ENCODE data around the gene TP53RK. TPM values are rescaled to one million over a fixed set of nuclear protein-coding genes. Genes with fewer than 3 reads are reported as not detected.

Gene TP53RK
- total and polyA plus RNA-seq, 2 of the 13 experiments (the other 11 are each of a cell fraction or from before 2014, with no cell fraction given) = 12.9 to 25.5 TPM

GRCh38 chr20:46688151-46689081 is 828 bp downstream of the TP53RK start (continued):
- no peak; the same call in 1 of the 2 replicates for TF ChIP-seq SIX4 (CRISPR knock-in tag; IDR thresholded peaks at IDR 0.05)
- 0 out of 2 replicates have a peak, but pooled peaks have one; percentile 11 for TF ChIP-seq JUN (CRISPR knock-in tag; IDR thresholded peaks at IDR 0.05)
- no peak for TF ChIP-seq ATF5 (CRISPR knock-in tag; IDR thresholded peaks at IDR 0.05; ENCODE audit: low read depth)
- peak; percentile 100 for TF ChIP-seq CHD4 (IDR thresholded peaks at IDR 0.05; ENCODE audit: borderline replicate concordance, low read length)
- peak; percentile 94 for TF ChIP-seq ADNP (CRISPR knock-in tag; IDR thresholded peaks at IDR 0.05)
- TF ChIP-seq ZNF543 (CRISPR knock-in tag; IDR thresholded peaks at IDR 0.05) = no peak
- no peak for TF ChIP-seq NCOA5 (CRISPR knock-in tag; IDR thresholded peaks at IDR 0.05)
- no peak for TF ChIP-seq ZHX1 (CRISPR knock-in tag; IDR thresholded peaks at IDR 0.05; ENCODE audit: low read depth)
- TF ChIP-seq DNMT1 (CRISPR knock-in tag; IDR thresholded peaks at IDR 0.05) = no peak
- 0 out of 2 replicates have a peak, but pooled peaks have one; percentile 22 for TF ChIP-seq KLF11 (CRISPR knock-in tag; IDR thresholded peaks at IDR 0.05)
- 0 out of 2 replicates have a peak, but pooled peaks have one; percentile 31 for TF ChIP-seq PAX8 (CRISPR knock-in tag; IDR thresholded peaks at IDR 0.05; ENCODE audit: borderline replicate concordance)
- 0 out of 2 replicates have a peak, but pooled peaks have one; percentile 19 for TF ChIP-seq ZBTB37 (CRISPR knock-in tag; IDR thresholded peaks at IDR 0.05)
- TF ChIP-seq CCDC6 (CRISPR knock-in tag; IDR thresholded peaks at IDR 0.05) = peak; percentile 43; the same call in 1 of the 2 replicates
- TF ChIP-seq PHF21A (CRISPR knock-in tag; IDR thresholded peaks at IDR 0.05) = 0 out of 2 replicates have a peak, but pooled peaks have one; percentile 14
- TF ChIP-seq DZIP1 (CRISPR knock-in tag; IDR thresholded peaks at IDR 0.05) = no peak
- TF ChIP-seq ZNF780A (CRISPR knock-in tag; IDR thresholded peaks at IDR 0.05) = 0 out of 2 replicates have a peak, but pooled peaks have one; percentile 63
- TF ChIP-seq SNAI1 (CRISPR knock-in tag; IDR thresholded peaks at IDR 0.05; ENCODE audit: borderline replicate concordance) = 0 out of 2 replicates have a peak, but pooled peaks have one; percentile 77
- 0 out of 2 replicates have a peak, but pooled peaks have one; percentile 8 for TF ChIP-seq NR2C2 (CRISPR knock-in tag; IDR thresholded peaks at IDR 0.05; ENCODE audit: borderline replicate concordance)
- peak; percentile 72; the same call in 1 of the 2 replicates for TF ChIP-seq ZNF510 (CRISPR knock-in tag; IDR thresholded peaks at IDR 0.05; ENCODE audit: low read depth)
- no peak for TF ChIP-seq BRCA1 (CRISPR knock-in tag; IDR thresholded peaks at IDR 0.05)
- peak; percentile 99 for TF ChIP-seq KDM1A (CRISPR knock-in tag; IDR thresholded peaks at IDR 0.05)
- peak; percentile 97 for TF ChIP-seq RCOR2 (CRISPR knock-in tag; IDR thresholded peaks at IDR 0.05)

Measured in HepG2 (cell line).